GM19438 (cell line): ENCODE measurements around the gene PCDHB1.

Experiments
- ATAC-seq: cut with Tn5 transposase; IDR thresholded peaks from one replicate; pipeline ENCODE4 v1.9.1; 2021; ENCODE audit warnings: low read depth; ENCODE audit not compliant: unreplicated experiment

PCDHB1 gene, protein sequence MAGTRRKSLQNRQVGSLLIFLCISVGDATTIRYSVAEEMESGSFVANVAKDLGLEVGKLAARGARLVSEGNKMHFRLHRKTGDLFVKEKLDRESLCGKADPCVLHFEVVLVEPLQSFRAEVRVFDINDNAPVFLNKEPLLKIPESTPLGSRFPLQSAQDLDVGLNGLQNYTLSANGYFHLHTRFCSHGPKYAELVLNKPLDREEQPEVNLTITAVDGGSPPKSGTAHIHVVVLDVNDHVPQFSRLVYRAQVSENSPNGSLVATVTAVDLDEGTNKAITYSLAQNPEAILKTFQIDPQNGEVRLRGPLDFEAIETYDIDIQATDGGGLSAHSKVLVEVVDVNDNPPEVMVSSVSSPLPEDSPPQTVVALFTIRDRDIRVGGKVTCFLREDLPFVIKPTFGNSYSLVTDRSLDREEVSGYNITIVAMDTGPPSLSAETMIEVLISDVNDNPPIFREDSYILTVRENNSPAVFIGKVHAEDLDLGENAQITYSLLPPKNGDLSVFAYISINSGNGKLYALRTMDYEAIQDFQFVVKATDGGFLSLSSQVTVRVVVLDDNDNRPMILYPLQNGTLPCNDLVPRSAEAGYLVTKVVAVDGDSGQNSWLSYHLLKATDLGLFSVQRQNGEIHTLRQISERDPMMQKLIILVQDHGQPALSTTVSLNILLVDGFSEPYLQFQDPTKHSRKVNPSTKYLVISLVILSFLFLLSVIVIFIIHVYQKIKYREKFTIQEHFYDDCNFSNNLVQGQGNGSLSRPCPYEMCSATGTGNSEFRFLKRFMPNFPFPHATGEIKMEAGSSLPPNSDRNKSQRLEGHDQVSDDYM

DNA sequence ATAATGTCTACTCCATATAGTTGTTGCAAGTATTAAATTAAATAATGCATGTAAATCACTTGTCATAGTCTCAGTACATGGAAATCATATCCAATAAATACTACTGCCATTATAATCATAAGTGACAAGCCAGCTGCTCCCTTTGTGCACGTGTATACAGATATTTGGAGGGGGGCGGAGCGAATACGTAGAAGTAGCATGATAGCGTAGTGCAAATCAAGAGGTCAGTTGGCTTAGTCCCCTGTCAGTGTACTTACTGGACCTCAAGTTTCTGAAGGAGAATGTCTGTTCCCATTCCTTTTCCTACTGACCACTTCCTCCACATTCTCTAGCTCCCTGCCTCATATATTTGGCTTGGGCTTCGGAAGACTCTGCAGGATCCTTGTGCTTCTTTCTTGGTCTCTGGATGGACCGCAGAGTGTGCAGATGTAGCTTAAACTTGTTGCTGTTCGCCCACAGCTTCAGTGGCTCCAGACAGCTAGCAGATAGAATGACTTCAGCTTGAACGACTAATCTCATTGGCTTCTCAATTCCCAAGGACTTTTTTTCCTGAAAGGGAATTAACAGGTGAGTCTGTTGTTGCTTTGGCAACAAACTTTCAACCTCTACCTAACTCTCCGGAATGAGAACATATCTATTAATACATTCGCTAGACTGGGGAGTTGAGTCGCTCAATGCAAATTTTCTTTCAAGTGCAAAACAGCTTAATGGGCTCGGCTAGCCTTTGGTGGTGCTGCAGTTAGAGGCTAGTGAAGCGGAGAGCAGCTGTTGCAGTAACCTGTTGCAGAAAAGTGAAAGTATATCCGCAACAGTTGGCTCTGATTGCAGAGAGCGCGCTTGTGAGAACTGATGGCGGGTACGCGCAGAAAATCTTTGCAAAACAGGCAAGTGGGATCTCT lies at the start of gene PCDHB1:
TSS of gene PCDHB1 (plus strand) at position 753 of the 899 bp plus-strand sequence. CDS start at position 850, 97 bp downstream.
- ATAC-seq, result no peak

DNA sequence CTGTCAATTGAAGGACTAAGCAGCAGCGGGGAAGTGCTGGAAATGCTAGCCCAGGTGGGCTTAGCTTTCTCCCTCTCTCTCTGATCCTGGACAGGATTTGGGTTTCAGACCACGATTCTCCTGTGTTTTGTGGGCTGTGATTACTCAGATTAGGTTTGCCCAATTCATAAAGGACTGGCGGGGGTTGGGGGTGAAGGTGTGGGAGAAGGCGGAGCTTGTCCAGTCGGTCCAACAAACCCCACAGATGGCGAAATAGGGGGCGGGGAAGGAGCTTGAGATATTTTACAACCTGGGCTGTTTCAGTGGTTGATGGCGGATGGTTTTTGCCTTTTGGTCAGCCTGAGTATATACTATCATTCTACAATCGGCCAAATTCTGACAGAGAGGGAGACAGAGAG lies 49.7 kb upstream of the PCDHB1 start:
- no peak for ATAC-seq

DNA sequence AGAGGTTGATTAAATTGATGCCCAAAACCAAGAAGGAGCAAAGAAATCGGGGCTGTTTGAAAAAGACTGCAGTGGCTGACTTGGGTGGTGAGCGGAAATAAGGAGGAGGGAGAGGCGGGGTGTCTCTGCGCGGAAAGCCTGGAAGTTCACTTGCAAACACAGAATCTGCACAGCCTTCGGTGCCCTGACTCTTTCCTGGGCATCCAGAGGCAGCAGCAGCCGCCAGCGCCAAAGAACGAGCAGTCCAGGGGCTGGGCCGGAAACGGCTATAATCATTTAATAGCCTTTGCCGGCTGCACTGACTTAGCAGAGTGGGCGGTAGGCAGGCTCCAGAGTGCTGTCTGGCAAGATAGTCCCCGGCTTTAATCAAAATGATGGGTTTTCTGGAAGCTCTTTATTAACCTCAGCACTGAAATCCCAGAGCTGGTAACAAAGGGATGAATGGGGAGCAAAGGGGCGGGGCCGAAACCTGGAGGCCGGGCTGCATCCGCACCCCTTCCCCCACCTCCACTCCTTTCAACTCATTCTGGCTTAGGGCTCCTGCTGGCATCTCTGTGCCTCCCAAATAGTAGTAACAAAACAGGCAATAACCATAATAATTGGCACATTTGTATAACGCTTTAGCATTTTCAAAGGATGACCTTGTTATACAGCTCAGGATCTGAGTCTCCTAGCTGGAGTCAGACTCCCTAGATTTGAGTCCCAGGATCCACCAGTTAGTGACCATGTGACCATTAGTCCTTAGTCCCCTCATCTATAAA lies 49.1 kb upstream of the PCDHB1 start:
- ATAC-seq, result no peak

DNA sequence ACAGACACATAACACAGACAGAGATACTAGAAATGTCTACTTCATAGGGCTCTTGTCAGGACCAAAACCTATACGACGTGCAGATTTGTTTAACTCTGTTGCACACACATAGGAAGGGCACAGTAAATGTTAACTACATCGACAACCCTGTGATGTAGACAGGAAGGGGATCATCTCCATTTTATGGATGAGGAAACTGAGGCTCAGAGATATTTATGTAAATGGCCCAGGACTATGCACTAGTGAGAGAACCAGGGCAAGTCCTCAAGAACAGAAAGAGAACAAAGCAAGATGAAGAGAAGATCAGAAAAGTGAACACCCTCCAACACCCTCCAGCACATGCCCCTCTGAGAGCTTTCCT lies 48.6 kb upstream of the PCDHB1 start:
- ATAC-seq, result no peak

GRCh38 chr5:141003031-141003430 lies 48.1 kb upstream of the PCDHB1 start:
- ATAC-seq, result no peak

- ATAC-seq, result no peak
These were observed 47.2 kb upstream of the PCDHB1 start for GRCh38 chr5:141003791-141004611.

- ATAC-seq, result no peak
These were observed 43.4 kb upstream of the PCDHB1 start for GRCh38 chr5:141007791-141008190.

DNA sequence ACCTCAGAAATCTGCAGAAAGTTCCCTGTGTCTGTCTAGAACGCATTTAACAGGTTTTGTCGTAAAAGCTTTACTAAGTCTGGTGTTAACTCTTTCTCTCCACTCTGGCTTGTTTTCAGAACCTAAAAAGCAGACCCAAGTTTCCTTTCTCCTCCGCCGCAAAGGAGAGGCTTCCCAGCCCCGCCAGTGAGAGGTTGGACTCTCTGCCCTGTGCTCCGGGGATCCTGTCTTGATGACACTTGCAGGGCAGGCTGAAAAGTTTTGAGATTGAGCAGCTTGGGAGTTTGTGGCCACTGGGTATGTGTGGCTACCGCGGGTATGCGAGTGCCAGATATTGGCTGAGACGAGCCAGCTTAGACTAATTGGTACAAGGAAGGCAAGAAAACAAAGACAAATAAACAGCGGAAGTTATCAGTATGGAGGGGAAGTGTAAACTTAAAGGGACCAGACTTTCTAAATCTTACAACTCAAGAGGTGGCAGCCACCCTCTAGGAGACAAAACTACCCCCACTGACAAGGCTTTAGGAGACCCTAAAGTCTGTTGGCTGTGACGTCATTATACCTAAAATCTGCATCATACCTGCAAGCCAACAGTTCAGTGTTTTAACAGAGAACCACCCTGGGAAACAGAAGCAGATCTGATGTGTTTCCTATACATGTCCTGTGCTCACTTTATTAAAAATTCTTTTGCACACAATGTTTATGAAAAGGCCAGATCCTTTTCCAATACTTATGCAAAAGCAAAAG lies 41.0 kb upstream of the PCDHB1 start:
- ATAC-seq, result no peak

GRCh38 chr5:141017943-141018342 lies 33.2 kb upstream of the PCDHB1 start:
- no peak for ATAC-seq

DNA sequence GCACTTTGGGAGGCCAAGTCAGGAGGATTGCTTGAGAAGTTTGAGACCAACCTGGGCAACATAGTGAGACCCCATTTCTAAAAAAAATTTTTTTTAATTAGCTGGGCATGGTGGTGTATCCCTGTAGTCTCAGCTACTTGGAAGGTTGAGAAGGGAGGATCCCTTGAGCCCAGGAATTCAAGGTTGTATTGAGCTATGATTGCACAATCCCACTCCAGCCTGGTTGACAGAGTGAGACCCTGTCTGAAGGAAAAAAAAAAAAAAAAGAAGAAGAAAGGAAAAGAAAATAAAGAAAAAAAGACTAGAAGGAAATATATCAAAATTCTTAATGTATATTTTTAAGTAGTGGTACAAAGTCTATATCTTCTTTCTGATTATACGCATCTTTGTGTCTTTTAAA lies 28.8 kb upstream of the PCDHB1 start:
- no peak for ATAC-seq

GRCh38 chr5:141031006-141031405 lies 20.2 kb upstream of the PCDHB1 start:
- ATAC-seq, result no peak

- no peak for ATAC-seq
These were observed 18.5 kb upstream of the PCDHB1 start for GRCh38 chr5:141032626-141033025.

DNA sequence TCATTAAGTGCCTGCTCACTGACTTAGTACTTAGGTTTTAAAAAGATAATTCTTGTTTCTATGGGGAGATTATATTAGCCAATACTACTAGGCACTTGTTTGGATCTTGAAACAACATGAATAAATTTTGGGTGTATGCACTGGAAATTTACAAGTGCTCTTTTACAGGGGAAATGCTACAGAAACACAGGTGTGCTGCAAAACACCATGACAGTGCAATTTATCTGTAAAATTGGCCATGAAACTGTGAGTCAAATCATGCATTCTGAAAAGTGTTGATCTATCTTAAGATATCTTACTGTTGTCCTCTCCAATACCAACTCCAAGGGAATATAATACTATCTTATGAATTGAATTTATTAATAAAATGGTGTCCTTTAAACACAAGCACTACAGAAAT lies 12.1 kb upstream of the PCDHB1 start:
- ATAC-seq, result no peak

- ATAC-seq, result no peak
These were observed 11.7 kb upstream of the PCDHB1 start for GRCh38 chr5:141039517-141039916.

- no peak for ATAC-seq
These were observed 10.9 kb upstream of the PCDHB1 start for GRCh38 chr5:141040093-141040770.

DNA sequence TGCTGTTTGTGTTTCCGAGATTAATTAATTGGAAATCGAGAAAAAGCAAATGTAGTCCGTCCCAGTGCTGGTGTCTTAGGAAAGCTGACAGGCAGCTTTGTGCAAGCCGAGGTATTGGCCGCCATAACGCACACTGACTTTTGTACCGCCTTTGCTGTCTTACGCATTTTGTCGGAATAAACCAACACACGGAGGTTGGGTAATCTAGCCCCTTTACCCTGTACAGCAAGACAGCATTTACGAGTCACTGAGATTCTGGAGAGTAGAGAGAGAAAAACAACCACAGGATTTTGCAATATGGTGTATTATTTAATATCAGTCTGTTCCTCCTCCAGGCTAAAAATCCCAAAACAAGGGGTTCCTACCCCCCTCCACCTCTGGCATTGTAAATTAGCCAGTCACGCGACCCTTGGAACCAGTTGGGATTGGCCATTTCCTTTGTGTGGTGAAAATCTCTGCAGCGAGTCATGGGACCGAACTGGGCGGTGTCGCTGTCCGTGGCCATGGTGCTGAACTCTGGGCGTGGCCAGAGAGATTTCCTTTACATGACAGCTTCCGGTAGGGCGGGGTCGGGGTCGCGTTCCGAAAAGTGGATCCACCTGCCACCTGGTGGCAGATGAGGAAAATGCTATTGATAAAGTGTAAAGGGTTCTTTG lies 10.3 kb upstream of the PCDHB1 start:
- no peak for ATAC-seq

DNA sequence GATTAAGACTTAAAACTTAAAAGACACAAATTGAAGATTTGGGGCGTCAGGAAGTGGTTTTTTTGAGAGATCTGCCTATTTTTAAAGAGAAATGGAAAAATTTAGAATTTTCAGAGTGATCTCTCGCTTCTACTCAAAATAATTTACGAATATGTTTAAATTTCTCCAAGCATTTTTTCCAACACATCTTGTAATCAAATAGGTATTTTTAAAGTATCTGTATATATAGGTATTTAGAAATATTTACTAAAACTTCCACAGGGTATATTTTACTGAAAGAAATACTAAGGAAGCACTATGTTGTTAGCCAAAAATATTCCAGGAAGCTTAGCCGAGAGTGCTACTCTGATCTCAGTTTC lies 9.8 kb upstream of the PCDHB1 start:
- no peak for ATAC-seq

GRCh38 chr5:141042555-141042954 lies 8.6 kb upstream of the PCDHB1 start:
- no peak for ATAC-seq
